Peyer's patch (tissue), 4 donors: ENCODE results near the gene ANAPC1.
A peak's percentile ranks its signal among the peaks of the same experiment; 100 is the strongest.
"Not testable (repeated sequence)": the region's sequence is repeated elsewhere in the genome, so short reads cannot be mapped to it uniquely, and the experiment has no call there.

Source experiments
- CTCF ChIP-seq, 6 experiments: fragments of 450-650 bp in 4 of 6; fragments of 200-600 bp in 2 of 6; sonication (generic) in 1 of 6; IDR thresholded peaks; one replicate each; pipeline ENCODE4 v1.5.1; 2017 to 2019; ENCODE audit warnings: antibody characterized with exemption in 6 of 6, mild to moderate bottlenecking in 3 of 6, moderate library complexity in 1 of 6
- POLR2A ChIP-seq, 2 donors: fragments of 450-650 bp; IDR thresholded peaks; one replicate each; pipeline ENCODE4 v1.5.1; 2017; ENCODE audit warnings: antibody characterized with exemption in 2 of 2, mild to moderate bottlenecking in 2 of 2, moderate library complexity in 2 of 2

DNA sequence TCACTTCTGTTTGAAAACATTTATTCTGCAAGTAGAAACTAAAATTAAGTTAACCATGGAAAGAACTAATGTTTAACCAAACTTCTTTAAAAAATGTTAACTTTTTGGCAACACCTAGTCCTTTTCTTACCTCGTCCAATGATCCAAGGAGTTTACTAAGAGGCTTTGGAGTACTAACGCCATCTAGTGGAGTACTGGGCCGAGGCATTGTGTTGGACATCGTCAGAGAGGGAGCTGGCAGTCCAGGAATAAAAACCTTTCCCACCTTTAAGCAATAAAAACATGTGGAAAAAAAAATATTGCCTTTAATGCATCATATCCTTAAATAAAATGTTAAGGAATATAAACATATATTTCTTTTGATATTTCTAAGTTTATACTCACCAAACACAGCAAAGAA is 33.3 kb downstream of the ANAPC1 start:
- not testable (repeated sequence) for TF ChIP-seq POLR2A (IDR thresholded peaks at IDR 0.05)
- TF ChIP-seq CTCF (IDR thresholded peaks at IDR 0.05), result peak in 4 of 6 experiments; percentile 14 to 29 (median 26)
